Psoas muscle (tissue), 8 donors: ENCODE data around the gene CTNNAL1. TPM values are rescaled to one million over a fixed set of nuclear protein-coding genes. Genes with fewer than 3 reads are reported as not detected.

Experiments used
- ATAC-seq, 4 donors: fragments of 200-7000 bp; cut with Tn5 transposase; one replicate each; pipeline ENCODE4 v1.9.1; 2020; ENCODE audit warnings: moderate library complexity in 3 of 4, mild to moderate bottlenecking in 2 of 4
- DNase-seq, 2 donors: peaks; one replicate each; pipeline ENCODE4 v3.0.0-alpha.2; 2020
- H3K27ac ChIP-seq: fragments of 200-600 bp; one replicate; pipeline ENCODE4 v1.8.0; 2022
- H3K27me3 ChIP-seq, 3 donors: fragments of 200-600 bp in 1 of 3; one replicate each; pipeline versions ENCODE4 v1.6.1 to v1.8.0; 2013 to 2022; ENCODE audit warnings: low read length in 2 of 3, mild to moderate bottlenecking in 2 of 3, moderate library complexity in 1 of 3; ENCODE audit not compliant: insufficient read depth in 3 of 3
- H3K36me3 ChIP-seq, 2 donors: fragments of 200-600 bp in 1 of 2; one replicate each; pipeline versions ENCODE4 v1.6.1 to v1.8.0; 2013 to 2022; ENCODE audit warnings: low read depth in 1 of 2, mild to moderate bottlenecking in 1 of 2, moderate library complexity in 1 of 2; ENCODE audit not compliant: insufficient read depth in 1 of 2
- H3K4me1 ChIP-seq: fragments of 200-600 bp; one replicate; pipeline ENCODE4 v1.8.0; 2022
- H3K4me3 ChIP-seq: fragments of 200-600 bp; one replicate; pipeline ENCODE4 v1.8.0; 2022; ENCODE audit warnings: mild to moderate bottlenecking
- H3K9me3 ChIP-seq: fragments of 200-600 bp; one replicate; pipeline ENCODE4 v1.8.0; 2022
- WGBS, 3 donors: extraction: QIAGEN DNeasy Blood & Tissue Kit; methylation state at CpG; one replicate each; pipeline versions ENCODE4 v1.1.6 to v1.1.7; 2013; 5-methylcytosine and 5-hydroxymethylcytosine counted together
- intact Hi-C, 2 donors: fragments of 100-400 bp; cut with DNase I; formaldehyde crosslinking; loops; one replicate each; pipeline versions ENCODE4 v1.11.0 to v1.14.2; 2022
- polyA plus RNA-seq, 3 donors: library from polyadenylated mRNA; stranded (reverse); fragments of 200-250 nt; gene quantifications; one replicate each; pipeline ENCODE4 v1.2.3, GENCODE V29; 2013
- total RNA-seq, 4 donors: library from RNA; stranded (reverse); fragmentation: NEBNext Ultra II Directional in 2 of 4; extraction: Animal tissue kit (Norgen Biotek cat#: 25700) in 2 of 4; gene quantifications; one replicate each; pipeline versions ENCODE4 v1.2.1 to v1.2.4, GENCODE V29; 2021 to 2023
- TF ChIP-seq, protein P1 (sequence below): fragments of 200-600 bp; IDR thresholded peaks from one replicate; pipeline ENCODE4 v1.8.0; 2022; ENCODE audit warnings: antibody characterized with exemption
- donor health status: healthy with polysubstance abuse.
- donor health status: DM: no; HTN: no; CAD: no; lungs with moderate emphysema.
- donor health status: Bipolar disorder and iron deficiency.
- donor health status: healthy.
- donor health status: DM: yes; HTN: yes; CAD: no.
- donor health status: DM: no; HTN: no; CAD: no.
- donor health status: DM: no; HTN: no; CAD: no.
- donor health status: DM: yes; HTN: yes; CAD: no.

Gene CTNNAL1
- total and polyA plus RNA-seq, 7 donors = 14.1 to 49.4 (median 35.2) TPM

- no peaks in the 10 kb centered on the region for H3K4me1 ChIP-seq
- H3K36me3 ChIP-seq = peaks cover 18 to 98% of the 10 kb centered on the region in 2 donors
- H3K9me3 ChIP-seq = no peaks in the 10 kb centered on the region
- intact Hi-C loops = no loop called here
- DNase-seq = no peak
- H3K27me3 ChIP-seq = no peaks in the 10 kb centered on the region
- WGBS, 3 donors = 97 to 99% (median 98%) methylated on average over 2 of the region's 2 CpGs
- no peak overlapping the region for H3K27ac ChIP-seq
- TF ChIP-seq, protein P1, sequence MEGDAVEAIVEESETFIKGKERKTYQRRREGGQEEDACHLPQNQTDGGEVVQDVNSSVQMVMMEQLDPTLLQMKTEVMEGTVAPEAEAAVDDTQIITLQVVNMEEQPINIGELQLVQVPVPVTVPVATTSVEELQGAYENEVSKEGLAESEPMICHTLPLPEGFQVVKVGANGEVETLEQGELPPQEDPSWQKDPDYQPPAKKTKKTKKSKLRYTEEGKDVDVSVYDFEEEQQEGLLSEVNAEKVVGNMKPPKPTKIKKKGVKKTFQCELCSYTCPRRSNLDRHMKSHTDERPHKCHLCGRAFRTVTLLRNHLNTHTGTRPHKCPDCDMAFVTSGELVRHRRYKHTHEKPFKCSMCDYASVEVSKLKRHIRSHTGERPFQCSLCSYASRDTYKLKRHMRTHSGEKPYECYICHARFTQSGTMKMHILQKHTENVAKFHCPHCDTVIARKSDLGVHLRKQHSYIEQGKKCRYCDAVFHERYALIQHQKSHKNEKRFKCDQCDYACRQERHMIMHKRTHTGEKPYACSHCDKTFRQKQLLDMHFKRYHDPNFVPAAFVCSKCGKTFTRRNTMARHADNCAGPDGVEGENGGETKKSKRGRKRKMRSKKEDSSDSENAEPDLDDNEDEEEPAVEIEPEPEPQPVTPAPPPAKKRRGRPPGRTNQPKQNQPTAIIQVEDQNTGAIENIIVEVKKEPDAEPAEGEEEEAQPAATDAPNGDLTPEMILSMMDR = no peak
- ATAC-seq = no peak
- H3K4me3 ChIP-seq = no peak overlapping the region
Observed at GRCh38 chr9:108897324-108898096, 115.8 kb downstream of the CTNNAL1 start.

- Histone ChIP-seq H3K9me3 (no peaks in the 10 kb centered on the region), H3K4me1 (no peaks in the 10 kb centered on the region), H3K27ac (no peak overlapping the region), H3K4me3 (no peak overlapping the region), H3K27me3 (no peaks in the 10 kb centered on the region), H3K36me3 (peaks cover 15 to 98% of the 10 kb centered on the region in 2 donors)
- 93 to 94% (median 93%) methylated on average over 4 of the region's 4 CpGs for WGBS, 3 donors
- intact Hi-C loops = no loop called here
- DNase-seq (no peak), ATAC-seq (no peak)
- TF ChIP-seq, protein P1 = no peak
Observed at GRCh38 chr9:108894225-108894997, 118.9 kb downstream of the CTNNAL1 start.

Other genes with a start within 250 kb of the CTNNAL1 start
- gene ACTL7B, start 157.5 kb downstream of the CTNNAL1 start, total RNA-seq = not detected
- not detected for gene ACTL7B, start 157.5 kb downstream of the CTNNAL1 start, polyA plus RNA-seq
- gene ACTL7A, start 151.2 kb downstream of the CTNNAL1 start, total RNA-seq = not detected
- not detected for gene ACTL7A, start 151.2 kb downstream of the CTNNAL1 start, polyA plus RNA-seq
- 10 to 100 TPM in 3 of 4 donors, 1 to 10 TPM in 1; 9.8 to 21.0 (median 17.9) TPM for gene ELP1, start 79.4 kb downstream of the CTNNAL1 start, total RNA-seq
- gene ELP1, start 79.4 kb downstream of the CTNNAL1 start, polyA plus RNA-seq = 10 to 100 TPM in 2 of 3 donors, 1 to 10 TPM in 1; 9.6 to 17.5 (median 14.3) TPM
- gene ABITRAM, start 79.1 kb downstream of the CTNNAL1 start, total RNA-seq = 10 to 100 TPM in 1 of 4 donors, 1 to 10 TPM in 3; 7.6 to 15.2 (median 8.3) TPM
- gene ABITRAM, start 79.1 kb downstream of the CTNNAL1 start, polyA plus RNA-seq = 10 to 100 TPM; 14.1 to 37.9 (median 24.3) TPM
- 10 to 100 TPM; 32.4 to 77.8 (median 44.3) TPM for gene TMEM245, start 106.4 kb upstream of the CTNNAL1 start, total RNA-seq
- 10 to 100 TPM in 2 of 3 donors, 1 to 10 TPM in 1; 6.0 to 58.0 (median 16.8) TPM for gene TMEM245, start 106.4 kb upstream of the CTNNAL1 start, polyA plus RNA-seq
- gene FRRS1L, start 153.8 kb upstream of the CTNNAL1 start, total RNA-seq = under 1 TPM in 1 of 4 donors, not detected in 3; 0.04 TPM
- gene FRRS1L, start 153.8 kb upstream of the CTNNAL1 start, polyA plus RNA-seq = under 1 TPM in 2 of 3 donors, not detected in 1; under 0.01 to 0.01 TPM